Stomach (tissue), 4 donors: ENCODE measurements around the gene UNC45B.

Experiments
- CTCF ChIP-seq, 7 experiments: fragments of 450-650 bp in 4 of 7; fragments of 200-600 bp in 3 of 7; sonication (generic) in 3 of 7; IDR thresholded peaks; one replicate each; pipeline ENCODE4 v1.5.1; 2016 to 2019; ENCODE audit warnings: antibody characterized with exemption in 7 of 7, control low read depth in 2 of 7, mild to moderate bottlenecking in 1 of 7
- EP300 ChIP-seq: sonication (generic); formaldehyde crosslinking; IDR thresholded peaks from one replicate; pipeline ENCODE4 v1.6.1; 2017; ENCODE audit warnings: antibody characterized with exemption
- POLR2A ChIP-seq, 4 donors: fragments of 450-650 bp; IDR thresholded peaks; one replicate each; pipeline ENCODE4 v1.6.1; 2016; ENCODE audit warnings: antibody characterized with exemption in 4 of 4, control low read depth in 2 of 4, mild to moderate bottlenecking in 1 of 4, moderate library complexity in 1 of 4
- POLR2AphosphoS5 ChIP-seq, 3 donors: sonication (generic); formaldehyde crosslinking; IDR thresholded peaks; one replicate each; pipeline ENCODE4 v1.6.1; 2016; ENCODE audit warnings: antibody characterized with exemption in 3 of 3

- TF ChIP-seq POLR2A (IDR thresholded peaks at IDR 0.05) (no peak), CTCF (IDR thresholded peaks at IDR 0.05) (no peak), POLR2AphosphoS5 (IDR thresholded peaks at IDR 0.05) (no peak), EP300 (no peak)
These were observed 39.9 kb downstream of the UNC45B start for GRCh38 chr17:35187481-35187880.
